ENCODE data around the gene HMG20A. TPM values are rescaled to one million over a fixed set of nuclear protein-coding genes. Genes with fewer than 3 reads are reported as not detected.

The HMG20A gene
- total and polyA plus RNA-seq, 9 of the 15 experiments (the other 6 are each of a cell fraction or from before 2014, with no cell fraction given): 25.0 to 68.1 (median 38.9) TPM

GRCh38 chr15:77466521-77466920 is 45.8 kb downstream of the HMG20A start:
- FAIRE-seq (no peak), DNase-seq (ENCODE audit: extremely low read depth in 1 of 4, low spot score in 3 of 4) (no peak), ATAC-seq (no peak)
- H3K27ac ChIP-seq (ENCODE audit: extremely low read depth, low read depth, low read length): no peak overlapping the region
- WGBS (ENCODE audit: insufficient coverage, low coverage, missing lambda C conversion rate): 80% methylated on average over 1 of the region's 1 CpG
- no peaks in the 10 kb centered on the region for H4K20me1 ChIP-seq (replicated peaks; ENCODE audit: control insufficient read depth, insufficient read depth, low read length)
- no peaks in the 10 kb centered on the region for H3K27me3 ChIP-seq (ENCODE audit: control insufficient read depth in 2 of 2, insufficient read depth in 2 of 2, low read length in 2 of 2)
- no peaks in the 10 kb centered on the region for H3K9me1 ChIP-seq (ENCODE audit: control insufficient read depth, insufficient read depth, low read length)
- no peak overlapping the region for H3K4me3 ChIP-seq
- peaks cover 71% of the 10 kb centered on the region for H3K36me3 ChIP-seq (ENCODE audit: control insufficient read depth, insufficient read depth, low read length)
- no peak overlapping the region for H3K4me2 ChIP-seq (ENCODE audit: insufficient read depth, low read length)
- no peaks in the 10 kb centered on the region for H3K79me2 ChIP-seq (ENCODE audit: control insufficient read depth, insufficient read depth, low read length)
- POLR2A ChIA-PET: interaction anchor here (0.6 kb wide), 1 partner anchor 10 kb away, joined by 3 read pairs; no protein-coding TSS in a partner anchor
- intact Hi-C loops (cut with micrococcal nuclease): no loop called here
- no peaks in the 10 kb centered on the region for H3K9me3 ChIP-seq (replicated peaks; ENCODE audit: control insufficient read depth, insufficient read depth, low read depth, low read length)
- BruUV-seq (replicated peaks): no TSS peak
- CTCF ChIA-PET (ENCODE audit: low intra/inter-chr PET ratio): no interaction called here
- no peak overlapping the region for H2AFZ ChIP-seq (ENCODE audit: low read depth, low read length)
- in situ Hi-C loops (cut with MboI): no loop called here
- no peak for TF ChIP-seq GTF3C2 (IDR thresholded peaks at IDR 0.05; ENCODE audit: borderline replicate concordance, extremely low read depth, insufficient read length)
- TF ChIP-seq ZNF589 (CRISPR knock-in tag; IDR thresholded peaks at IDR 0.05; ENCODE audit: low read depth): no peak
- TF ChIP-seq FOS (IDR thresholded peaks at IDR 0.05; ENCODE audit: extremely low read depth, insufficient read length): no peak
- TF ChIP-seq RBM34 (IDR thresholded peaks at IDR 0.05; ENCODE audit: borderline replicate concordance, insufficient read depth, low read length): no peak
- TF ChIP-seq HNRNPK (IDR thresholded peaks at IDR 0.05; ENCODE audit: low read depth, low read length, poor library complexity, severe bottlenecking): no peak
- no peak for TF ChIP-seq ZC3H11A (IDR thresholded peaks at IDR 0.05; ENCODE audit: low read depth, low read length)
- TF ChIP-seq RB1 (IDR thresholded peaks at IDR 0.05; ENCODE audit: low read depth): no peak
- no peak overlapping the region for H3K9ac ChIP-seq (ENCODE audit: insufficient read depth in 1 of 2, low read depth in 2 of 2, low read length in 2 of 2)
- peaks cover 0 to 7% of the 10 kb centered on the region in 2 experiments; a peak in 2 of 5 replicates for H3K4me1 ChIP-seq (replicated peaks in 1 of 2; ENCODE audit: control insufficient read depth in 2 of 2, insufficient read depth in 2 of 2, low read length in 2 of 2)
